ENCODE measurements around the gene EXOG.

The EXOG gene

GRCh38 chr3:38574411-38575278, 78.5 kb downstream of the EXOG start:
- Histone ChIP-seq H3K27ac (ENCODE audit: low read length) (no peak overlapping the region), H3K4me1 (ENCODE audit: control insufficient read depth, insufficient read depth, low read length) (peaks cover 1% of the 10 kb centered on the region; the same call in 1 of the 2 replicates), H3K9me3 (ENCODE audit: control insufficient read depth, insufficient read depth, low read length) (no peaks in the 10 kb centered on the region), H3K4me3 (ENCODE audit: low read length) (no peak overlapping the region), H3K36me3 (ENCODE audit: control insufficient read depth, insufficient read depth, low read length) (no peaks in the 10 kb centered on the region), H3K27me3 (ENCODE audit: control insufficient read depth, insufficient read depth, low read length) (no peaks in the 10 kb centered on the region)
- no CpG with 5 or more reads among the region's 6 CpGs for WGBS (ENCODE audit: insufficient coverage, insufficient read length)
- no peak for DNase-seq (ENCODE audit: low read depth, low spot score)

- no peak for DNase-seq (ENCODE audit: low read depth, low spot score)
- no peak overlapping the region for H3K27ac ChIP-seq (ENCODE audit: low read length)
- H3K36me3 ChIP-seq (ENCODE audit: control insufficient read depth, insufficient read depth, low read length): no peaks in the 10 kb centered on the region
- H3K9me3 ChIP-seq (ENCODE audit: control insufficient read depth, insufficient read depth, low read length): no peaks in the 10 kb centered on the region
- peaks cover 1% of the 10 kb centered on the region; the same call in 1 of the 2 replicates for H3K4me1 ChIP-seq (ENCODE audit: control insufficient read depth, insufficient read depth, low read length)
- H3K27me3 ChIP-seq (ENCODE audit: control insufficient read depth, insufficient read depth, low read length): no peaks in the 10 kb centered on the region
- H3K4me3 ChIP-seq (ENCODE audit: low read length): no peak overlapping the region
- no CpG with 5 or more reads among the region's 18 CpGs for WGBS (ENCODE audit: insufficient coverage, insufficient read length)
Observed at GRCh38 chr3:38575279-38575843, 79.2 kb downstream of the EXOG start.

Measured in iPS DF 6.9 (cell line).